Stimulated activated CD8-positive, alpha-beta memory T cell treated with anti-CD3 and anti-CD28 coated beads, Interleukin-15, amount 100 ng/mL, for 4 hours (primary cell): Measurements from ENCODE around the gene TMEM181.
"Not testable (repeated sequence)": the region's sequence is repeated elsewhere in the genome, so short reads cannot be mapped to it uniquely, and the experiment has no call there.

Source experiments
- DNase-seq, 2 donors: peaks; one replicate each; pipeline ENCODE4 v3.0.0-alpha.2; 2020; ENCODE audit warnings: low read depth in 2 of 2

The TMEM181 gene

GRCh38 chr6:158596861-158597260 is 37.0 kb downstream of the TMEM181 start:
- no peak for DNase-seq

- DNase-seq = no peak
These were observed 37.7 kb downstream of the TMEM181 start for GRCh38 chr6:158597565-158597964.

GRCh38 chr6:158599635-158600034 is 39.7 kb downstream of the TMEM181 start:
- no peak for DNase-seq

GRCh38 chr6:158603261-158604047 is 43.6 kb downstream of the TMEM181 start:
- DNase-seq = no peak

GRCh38 chr6:158604048-158604406 is 44.1 kb downstream of the TMEM181 start:
- DNase-seq = no peak

GRCh38 chr6:158605266-158605878 is 45.5 kb downstream of the TMEM181 start:
- no peak for DNase-seq

- not testable (repeated sequence) for DNase-seq
These were observed 46.1 kb downstream of the TMEM181 start for GRCh38 chr6:158606011-158606410.

- DNase-seq = no peak
These were observed 47.0 kb downstream of the TMEM181 start for GRCh38 chr6:158606935-158607334.

- no peak for DNase-seq
These were observed 47.7 kb downstream of the TMEM181 start for GRCh38 chr6:158607411-158608170.

- no peak for DNase-seq
These were observed 48.3 kb downstream of the TMEM181 start for GRCh38 chr6:158608221-158608620.

- no peak for DNase-seq
These were observed 49.7 kb downstream of the TMEM181 start for GRCh38 chr6:158609455-158610155.

GRCh38 chr6:158610319-158610968 is 50.6 kb downstream of the TMEM181 start:
- no peak for DNase-seq

GRCh38 chr6:158611039-158611438 is 51.1 kb downstream of the TMEM181 start:
- no peak for DNase-seq

- DNase-seq = no peak
These were observed 51.9 kb downstream of the TMEM181 start for GRCh38 chr6:158611541-158612370.

- not testable (repeated sequence) for DNase-seq
These were observed 54.7 kb downstream of the TMEM181 start for GRCh38 chr6:158614606-158615005.

GRCh38 chr6:158618289-158618688 is 58.4 kb downstream of the TMEM181 start:
- not testable (repeated sequence) for DNase-seq

GRCh38 chr6:158619922-158620801 is 60.3 kb downstream of the TMEM181 start:
- no peak for DNase-seq

- DNase-seq = no peak
These were observed 61.2 kb downstream of the TMEM181 start for GRCh38 chr6:158620963-158621693.
